Common myeloid progenitor, CD34-positive (primary cell): ENCODE measurements around the gene DPPA2.

Source experiments
- CTCF ChIA-PET: fragments of 350-600 bp; sonication (Branson Sonifier 250); formaldehyde crosslinking; loops from one replicate; lab custom pipeline; 2021; ENCODE audit warnings: antibody characterized with exemption; lab: Charles Lee
- POLR2A ChIA-PET: fragments of 350-600 bp; sonication (Branson Sonifier 250); formaldehyde crosslinking; loops from one replicate; lab custom pipeline; 2021; ENCODE audit warnings: antibody characterized with exemption; lab: Charles Lee
- DNase-seq, 3 donors: peaks; one replicate each; pipeline versions ENCODE4 v3.0.0 to v3.0.0-alpha.2; 2013
- H3K27ac ChIP-seq, 2 experiments: 1 replicate in 1 of 2; 2 replicates in 1 of 2; pipeline ENCODE4 v1.7.0; 2013; ENCODE audit warnings: inconsistent platforms in 2 of 2, low read length in 2 of 2, mild to moderate bottlenecking in 2 of 2, low read depth in 1 of 2, moderate library complexity in 1 of 2; ENCODE audit not compliant: severe bottlenecking in 2 of 2, insufficient read depth in 1 of 2, poor library complexity in 1 of 2
- H3K27me3 ChIP-seq, 5 experiments: replicated peaks in 2 of 5; 1 replicate in 3 of 5; 2 replicates in 2 of 5; pipeline versions ENCODE4 v1.6.1 to v1.7.0; 2013; ENCODE audit warnings: low read length in 4 of 5, mild to moderate bottlenecking in 2 of 5, moderate library complexity in 2 of 5, inconsistent platforms in 1 of 5; ENCODE audit not compliant: insufficient read depth in 5 of 5, control insufficient read depth in 4 of 5
- H3K36me3 ChIP-seq, 4 experiments: 1 replicate in 2 of 4; 2 replicates in 2 of 4; pipeline versions ENCODE4 v1.6.1 to v1.7.0; 2013; ENCODE audit warnings: low read length in 3 of 4, control low read depth in 1 of 4, mild to moderate bottlenecking in 1 of 4; ENCODE audit not compliant: control insufficient read depth in 4 of 4, insufficient read depth in 4 of 4
- H3K4me1 ChIP-seq, 4 experiments: 1 replicate in 3 of 4; 2 replicates in 1 of 4; pipeline versions ENCODE4 v1.6.1 to v1.7.1; 2013; ENCODE audit warnings: low read length in 3 of 4, mild to moderate bottlenecking in 3 of 4, control low read depth in 1 of 4, inconsistent platforms in 1 of 4, moderate library complexity in 1 of 4; ENCODE audit not compliant: control insufficient read depth in 4 of 4, insufficient read depth in 4 of 4; ENCODE audit errors: control extremely low read depth in 1 of 4
- H3K4me3 ChIP-seq, 7 experiments: 1 replicate in 4 of 7; 2 replicates in 3 of 7; pipeline versions ENCODE4 v1.5.1 to v1.7.0; 2013; ENCODE audit warnings: mild to moderate bottlenecking in 7 of 7, low read length in 6 of 7, moderate library complexity in 6 of 7, inconsistent platforms in 2 of 7, low read depth in 2 of 7, control low read depth in 1 of 7; ENCODE audit not compliant: insufficient read depth in 4 of 7, control insufficient read depth in 1 of 7; ENCODE audit errors: extremely low read depth in 1 of 7
- H3K9me3 ChIP-seq, 5 experiments: 1 replicate in 4 of 5; 2 replicates in 1 of 5; pipeline versions ENCODE4 v1.6.1 to v1.7.1; 2013; ENCODE audit warnings: low read length in 4 of 5, mild to moderate bottlenecking in 2 of 5, inconsistent platforms in 1 of 5, low read depth in 1 of 5, moderate library complexity in 1 of 5; ENCODE audit not compliant: control insufficient read depth in 4 of 5, insufficient read depth in 2 of 5; ENCODE audit errors: control extremely low read depth in 1 of 5
- WGBS: methylation state at CpG from one replicate; pipeline ENCODE4 v1.1.5; 2013; ENCODE audit not compliant: insufficient coverage; 5-methylcytosine and 5-hydroxymethylcytosine counted together

The DPPA2 gene

DNA sequence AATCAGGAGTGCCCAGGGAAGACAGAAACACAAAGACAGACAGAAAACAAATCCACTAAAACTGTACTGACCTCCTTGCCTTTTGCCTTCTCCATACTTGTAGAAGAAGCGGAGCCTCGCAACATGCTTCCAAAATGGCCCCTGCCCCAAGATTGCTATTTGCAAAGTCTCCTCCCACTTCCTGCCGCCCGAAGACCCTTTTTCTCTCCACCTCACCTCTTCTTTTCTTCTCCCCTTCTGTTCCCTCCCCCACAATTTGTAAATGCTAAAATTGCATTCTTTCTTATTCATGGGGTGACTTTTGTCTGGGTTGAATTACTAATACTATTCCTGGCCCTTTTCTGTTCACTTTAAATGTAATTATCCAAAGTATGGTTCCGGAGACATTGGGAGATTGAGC is 21.1 kb upstream of the DPPA2 start, which contains the start of gene DPPA4:
Gene DPPA4, minus strand, starts transcription at position 154 of the 400 bp plus-strand sequence. Its CDS starts 29 bp downstream, at position 125.
- peak within 1 kb of the TSS; percentile 59 to 88 for H3K27ac ChIP-seq
- no peaks in the 10 kb centered on the region for H3K9me3 ChIP-seq
- DNase-seq, result peak; percentile 77 to 89 (median 88)
- no peaks in the 10 kb centered on the region for H3K27me3 ChIP-seq
- ChIA-PET POLR2A (interaction anchor here (0.7 kb wide), 1 partner anchor 46 kb away, joined by 3 read pairs; no protein-coding TSS in a partner anchor), CTCF (no interaction called here)
- WGBS, result 18% methylated on average over 2 of the region's 5 CpGs
- H3K4me1 ChIP-seq, result peaks cover 4 to 32% (median 9%) of the 10 kb centered on the region in 4 experiments
- H3K4me3 ChIP-seq, result peak within 1 kb of the TSS; percentile 47 to 97 (median 85)
- H3K36me3 ChIP-seq, result peaks cover 0 to 11% (median under 1%) of the 10 kb centered on the region in 4 experiments

DNA sequence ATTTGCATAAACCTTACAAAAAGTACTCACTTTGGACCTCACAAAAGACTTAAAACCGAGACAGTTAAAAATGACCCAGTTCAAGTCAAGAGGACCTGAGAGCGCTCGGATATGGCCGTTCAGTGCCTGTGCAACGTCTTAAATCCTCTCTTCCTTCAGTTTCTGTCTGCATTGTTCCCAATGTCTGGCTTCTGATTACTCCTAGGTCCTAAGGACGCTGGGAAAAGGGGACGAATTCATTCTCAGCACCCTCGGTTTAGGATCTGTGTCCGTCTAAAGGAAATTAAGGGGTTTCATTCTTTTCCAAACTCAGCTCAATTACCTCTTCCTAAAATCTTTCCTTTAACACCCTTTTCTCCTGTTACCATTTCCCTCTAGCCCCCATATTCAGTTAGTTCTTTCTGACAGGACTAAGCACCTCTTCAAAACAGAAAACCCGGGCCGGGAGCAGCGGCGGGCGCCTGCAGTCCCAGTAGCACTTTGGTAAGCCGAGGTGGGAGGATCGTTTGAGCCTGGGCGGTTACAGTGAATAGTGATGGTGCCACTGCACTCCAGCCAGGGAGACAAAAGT is 20.1 kb upstream of the DPPA2 start:
- DNase-seq, result peak; percentile 54 to 83 (median 79)
- peak overlapping the region; percentile 47 to 97 (median 85) for H3K4me3 ChIP-seq

DNA sequence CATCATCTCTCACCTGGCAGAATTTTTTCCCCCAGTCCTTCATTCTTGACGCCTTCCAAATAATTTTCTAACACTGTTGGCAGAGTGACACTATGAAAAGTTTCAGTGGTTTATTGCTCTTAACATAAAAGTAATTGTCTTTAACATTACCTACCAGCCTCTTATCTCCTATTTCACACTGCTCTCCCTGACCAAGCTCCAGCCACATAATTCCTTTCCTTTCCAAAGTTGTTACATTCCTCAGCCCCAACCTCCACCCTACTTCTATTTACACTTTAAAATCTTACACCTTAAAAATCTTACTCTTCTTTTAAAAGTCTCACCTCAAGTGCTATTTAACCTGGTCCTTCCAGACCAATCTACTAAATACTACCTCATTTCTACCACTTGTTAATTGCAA is 18.3 kb upstream of the DPPA2 start:
- DNase-seq, result no peak
- no peaks in the 10 kb centered on the region for H3K9me3 ChIP-seq
- H3K27me3 ChIP-seq, result no peaks in the 10 kb centered on the region
- peak overlapping the region in 2 of 7 experiments; percentile 91 to 97 for H3K4me3 ChIP-seq
- peaks cover 1 to 26% (median 3%) of the 10 kb centered on the region in 4 experiments for H3K36me3 ChIP-seq
- WGBS, result no CpG with 5 or more reads among the region's 1 CpG
- ChIA-PET POLR2A (no interaction called here), CTCF (no interaction called here)
- peak overlapping the region in 1 of 2 experiments; percentile 2 for H3K27ac ChIP-seq
- peaks cover 4 to 32% (median 9%) of the 10 kb centered on the region in 4 experiments for H3K4me1 ChIP-seq

More for the DNA sequence above, 20.1 kb upstream of the DPPA2 start:
- WGBS, result 3% methylated on average over 13 of the region's 17 CpGs
- ChIA-PET POLR2A (no interaction called here), CTCF (no interaction called here)
- Histone ChIP-seq H3K27me3 (no peaks in the 10 kb centered on the region), H3K36me3 (peaks cover 0 to 18% (median 3%) of the 10 kb centered on the region in 4 experiments), H3K4me1 (peaks cover 4 to 32% (median 9%) of the 10 kb centered on the region in 4 experiments), H3K27ac (peak overlapping the region; percentile 59 to 88), H3K9me3 (no peaks in the 10 kb centered on the region)

DNA sequence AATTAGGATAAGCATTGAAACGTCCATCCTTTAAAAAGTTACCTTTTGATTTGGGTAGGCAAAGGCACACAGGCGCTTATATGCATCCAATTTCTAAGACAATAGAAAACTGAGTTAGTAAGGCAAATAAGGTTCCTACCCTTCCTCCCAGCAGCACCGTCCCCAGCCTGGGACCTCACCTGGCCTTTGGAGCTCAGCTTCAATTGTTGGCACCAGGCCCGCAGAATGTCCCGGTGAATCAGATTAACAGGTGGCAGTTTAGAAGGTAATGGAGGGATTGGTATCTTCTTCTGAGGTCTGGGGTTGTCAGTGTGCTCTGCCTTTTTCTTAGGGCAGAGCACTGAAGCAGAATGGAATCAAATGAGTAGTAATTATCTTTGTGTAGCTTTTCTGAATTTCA is 15.4 kb upstream of the DPPA2 start:
- H3K36me3 ChIP-seq, result peaks cover 4 to 48% (median 4%) of the 10 kb centered on the region in 4 experiments
- H3K27me3 ChIP-seq, result no peaks in the 10 kb centered on the region
- no peak overlapping the region for H3K4me3 ChIP-seq
- H3K9me3 ChIP-seq, result no peaks in the 10 kb centered on the region
- no peak overlapping the region for H3K27ac ChIP-seq
- ChIA-PET CTCF (no interaction called here), POLR2A (no interaction called here)
- DNase-seq, result no peak
- 100% methylated on average over 5 of the region's 5 CpGs for WGBS
- peaks cover 0 to 25% (median 8%) of the 10 kb centered on the region in 4 experiments for H3K4me1 ChIP-seq

DNA sequence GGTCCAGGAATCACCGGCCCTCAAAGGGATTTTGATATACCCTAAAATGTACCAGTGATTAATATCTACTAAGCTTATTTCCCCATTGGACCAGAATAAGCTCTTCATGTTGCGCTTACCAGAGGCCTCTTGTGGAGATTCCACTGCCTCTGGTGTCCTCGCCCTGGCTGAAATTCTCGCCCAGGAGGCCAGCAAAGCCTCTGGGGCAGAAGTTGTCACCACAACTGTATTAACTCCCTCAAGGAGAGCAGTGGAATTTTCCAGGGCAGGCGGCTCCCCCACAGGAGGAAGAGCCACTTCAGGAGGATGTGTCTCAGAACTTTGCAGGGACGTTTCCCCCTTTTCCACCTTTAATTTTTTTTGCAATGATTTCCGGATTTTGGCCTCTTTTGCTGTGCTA is 14.1 kb upstream of the DPPA2 start:
- H3K27me3 ChIP-seq, result no peaks in the 10 kb centered on the region
- peaks cover 4 to 53% (median 4%) of the 10 kb centered on the region in 4 experiments for H3K36me3 ChIP-seq
- ChIA-PET POLR2A (no interaction called here), CTCF (no interaction called here)
- no peak overlapping the region for H3K4me3 ChIP-seq
- H3K27ac ChIP-seq, result no peak overlapping the region
- no peak for DNase-seq
- H3K4me1 ChIP-seq, result peaks cover 0 to 17% (median 4%) of the 10 kb centered on the region in 4 experiments
- 94% methylated on average over 5 of the region's 7 CpGs for WGBS
- H3K9me3 ChIP-seq, result no peaks in the 10 kb centered on the region

DNA sequence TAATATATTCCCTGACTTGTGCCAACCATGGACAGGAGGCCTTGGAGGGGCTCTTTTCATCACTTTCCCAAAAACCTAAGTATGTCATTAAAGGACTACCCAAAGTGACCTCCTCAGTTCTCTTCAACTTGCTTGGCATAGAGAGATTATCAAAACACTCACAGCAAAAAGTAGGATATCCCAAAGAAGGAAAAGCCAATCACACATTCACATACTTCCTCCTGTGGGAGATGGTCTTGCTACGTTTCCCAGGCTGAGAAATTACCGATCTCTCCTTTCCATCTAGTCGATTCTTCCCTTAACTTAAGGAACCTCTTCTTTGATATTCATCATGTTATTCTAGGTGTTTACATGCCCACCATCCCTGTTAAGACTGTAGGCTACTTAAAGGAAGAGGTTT is 11.9 kb upstream of the DPPA2 start:
- no peaks in the 10 kb centered on the region for H3K9me3 ChIP-seq
- no peaks in the 10 kb centered on the region for H3K4me1 ChIP-seq
- CTCF ChIA-PET, result no interaction called here
- no peak overlapping the region for H3K4me3 ChIP-seq
- no peaks in the 10 kb centered on the region for H3K27me3 ChIP-seq
- POLR2A ChIA-PET, result no interaction called here
- H3K27ac ChIP-seq, result no peak overlapping the region
- no CpG with 5 or more reads among the region's 3 CpGs for WGBS
- DNase-seq, result no peak
- H3K36me3 ChIP-seq, result peaks cover 4 to 47% (median 4%) of the 10 kb centered on the region in 4 experiments

DNA sequence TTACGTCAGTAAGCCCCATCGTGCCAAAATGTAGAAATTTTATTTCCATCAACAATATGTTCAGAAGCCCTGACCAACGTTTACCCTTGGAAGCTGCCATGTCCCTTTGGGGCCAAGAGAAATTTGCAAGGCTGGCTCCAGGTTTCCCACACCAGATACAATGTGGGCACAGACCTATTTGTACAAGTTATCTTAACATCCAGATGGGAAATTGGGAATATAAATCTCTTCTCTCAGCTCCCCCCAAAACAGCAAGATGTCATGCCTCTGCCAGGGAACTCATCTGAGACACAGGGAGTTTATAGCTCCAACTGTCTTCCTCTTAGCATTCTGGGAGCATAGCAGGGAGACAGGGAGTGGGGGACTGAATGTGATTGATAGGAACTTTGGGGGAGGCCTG is 9.3 kb upstream of the DPPA2 start:
- ChIA-PET POLR2A (no interaction called here), CTCF (no interaction called here)
- no peaks in the 10 kb centered on the region for H3K4me1 ChIP-seq
- H3K9me3 ChIP-seq, result no peaks in the 10 kb centered on the region
- peaks cover 0 to 34% (median 3%) of the 10 kb centered on the region in 4 experiments for H3K36me3 ChIP-seq
- H3K27me3 ChIP-seq, result no peaks in the 10 kb centered on the region
- no peak overlapping the region for H3K27ac ChIP-seq
- DNase-seq, result no peak
- H3K4me3 ChIP-seq, result no peak overlapping the region
- 87% methylated on average over 3 of the region's 3 CpGs for WGBS
